ENCODE data around the gene MYLK3. TPM values are rescaled to one million over a fixed set of nuclear protein-coding genes. Genes with fewer than 3 reads are reported as not detected.

The MYLK3 gene
- total RNA-seq (ENCODE audit: low replicate concordance) = under 0.01 TPM in 1 of 2 replicates, not detected in the other

DNA sequence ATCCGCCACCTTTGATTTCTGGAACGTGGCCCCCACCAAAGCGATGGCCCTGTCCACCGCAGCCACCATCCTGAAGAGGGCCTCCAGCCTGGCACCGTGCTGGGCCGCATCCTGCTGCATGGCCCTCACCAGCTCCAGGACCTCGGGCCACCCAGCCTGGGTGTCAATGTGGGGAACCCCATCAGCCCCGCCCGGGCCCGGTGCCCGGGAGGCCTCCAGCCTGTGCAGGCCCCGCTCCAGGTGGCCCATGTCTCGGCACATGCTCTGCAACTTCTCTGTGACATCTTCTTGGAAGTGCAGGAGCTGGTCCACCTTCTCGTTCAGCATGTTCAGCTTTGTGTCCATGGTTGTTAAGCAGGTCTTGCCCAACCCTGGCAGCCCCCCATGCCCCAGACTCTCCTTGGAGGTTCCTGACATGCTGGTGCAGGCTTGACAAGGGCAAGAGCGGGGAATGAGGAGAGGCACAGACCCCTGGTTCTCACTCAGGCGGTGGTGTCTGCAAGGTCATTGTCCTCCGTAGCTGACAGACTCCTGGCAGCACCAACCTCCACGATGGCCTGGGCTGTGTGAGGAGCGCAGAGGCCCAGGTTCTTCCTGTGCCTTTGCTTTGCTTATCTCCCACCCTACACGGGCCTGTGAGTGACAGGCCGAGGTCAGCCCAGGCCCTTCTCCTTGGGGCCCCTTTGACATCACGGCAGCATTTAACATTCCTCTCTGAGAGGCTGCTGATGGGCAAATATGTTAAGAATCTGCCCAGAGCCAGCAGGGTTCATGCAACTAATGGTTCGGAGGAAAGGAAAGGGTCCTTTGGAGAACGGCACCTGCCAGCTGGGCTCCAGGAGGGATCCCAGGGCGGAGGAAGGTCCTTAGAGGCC, at the start of gene MYLK3:
TSS of gene MYLK3 (minus strand) at position 568 of the 875 bp plus-strand sequence. CDS start at position 417, 151 bp downstream.
- no peak for TF ChIP-seq CTCF (IDR thresholded peaks at IDR 0.05; ENCODE audit: insufficient read depth, low read length)
- H3K4me3 ChIP-seq (ENCODE audit: low read depth, low read length) = no peak within 1 kb of the TSS
- DNase-seq (ENCODE audit: low read depth) = no peak

GRCh38 chr16:46797501-46797900, 49.4 kb upstream of the MYLK3 start:
- no peak overlapping the region for H3K4me3 ChIP-seq (ENCODE audit: low read depth, low read length)
- no peak for TF ChIP-seq CTCF (IDR thresholded peaks at IDR 0.05; ENCODE audit: insufficient read depth, low read length)

DNA sequence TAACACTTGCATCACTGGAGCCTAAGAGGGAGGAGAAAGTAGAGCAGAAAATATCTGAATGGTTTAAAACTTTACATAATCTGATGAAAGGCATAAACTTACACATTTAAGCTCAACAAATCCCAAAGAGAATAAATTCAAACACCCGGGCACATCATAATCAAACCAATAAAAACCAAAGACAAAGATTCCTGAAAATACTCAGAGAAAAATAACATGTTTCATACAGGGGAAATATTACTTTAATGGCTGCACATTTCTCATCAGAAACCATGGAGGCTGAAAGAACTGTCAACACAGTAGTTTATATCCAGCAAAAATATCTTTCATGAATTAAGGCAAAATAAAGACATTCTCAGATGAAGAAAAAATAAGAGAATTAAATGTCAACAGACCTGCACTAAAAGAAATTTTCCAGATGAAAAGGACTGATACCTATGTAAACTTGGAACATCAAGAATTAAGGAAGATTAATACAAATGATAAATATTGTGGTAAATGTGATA, 48.7 kb upstream of the MYLK3 start:
- DNase-seq (ENCODE audit: low read depth) = no peak
- no peak overlapping the region for H3K4me3 ChIP-seq (ENCODE audit: low read depth, low read length)
- no peak for TF ChIP-seq CTCF (IDR thresholded peaks at IDR 0.05; ENCODE audit: insufficient read depth, low read length)

More at GRCh38 chr16:46797501-46797900, 49.4 kb upstream of the MYLK3 start:
- DNase-seq (ENCODE audit: low read depth) = no peak

DNA sequence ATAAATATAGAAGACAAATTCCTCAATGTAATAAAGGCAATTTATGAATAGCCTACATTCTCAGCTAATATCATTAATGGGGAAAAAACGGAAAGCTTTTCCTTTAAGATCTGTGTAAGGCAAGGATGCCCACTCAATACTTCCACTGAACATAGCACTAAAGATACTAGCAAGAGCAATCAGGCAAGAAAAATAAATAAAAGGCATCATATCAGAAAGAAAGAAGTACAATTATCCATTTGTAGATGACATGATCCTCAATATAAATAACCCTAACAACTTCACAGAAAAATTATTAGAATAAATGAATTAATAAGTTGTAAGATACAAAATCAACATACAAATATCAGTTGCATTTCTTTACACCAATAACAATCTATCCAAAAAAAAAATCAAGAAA, 45.7 kb upstream of the MYLK3 start:
- no peak for TF ChIP-seq CTCF (IDR thresholded peaks at IDR 0.05; ENCODE audit: insufficient read depth, low read length)
- no peak overlapping the region for H3K4me3 ChIP-seq (ENCODE audit: low read depth, low read length)
- no peak for DNase-seq (ENCODE audit: low read depth)

GRCh38 chr16:46790599-46791270, 42.6 kb upstream of the MYLK3 start:
- no peak for TF ChIP-seq CTCF (IDR thresholded peaks at IDR 0.05; ENCODE audit: insufficient read depth, low read length)
- no peak overlapping the region for H3K4me3 ChIP-seq (ENCODE audit: low read depth, low read length)
- DNase-seq (ENCODE audit: low read depth) = no peak

GRCh38 chr16:46789499-46790414, 41.6 kb upstream of the MYLK3 start:
- peak; percentile 45 for DNase-seq (ENCODE audit: low read depth)
- H3K4me3 ChIP-seq (ENCODE audit: low read depth, low read length) = peak overlapping the region; percentile 70
- TF ChIP-seq CTCF (IDR thresholded peaks at IDR 0.05; ENCODE audit: insufficient read depth, low read length) = no peak
